OCI-LY3 (cell line): ENCODE data around the gene STRADA.
A peak's percentile ranks its signal among the peaks of the same experiment; 100 is the strongest.

ENCODE experiments used
- H2AFZ ChIP-seq: fragments of 200-600, 300-600 bp; shearing (Covaris generic); 2 replicates; pipeline ENCODE4 v1.6.0; 2014; ENCODE audit warnings: antibody characterized with exemption, low read depth, low read length
- H3K27ac ChIP-seq: fragments of 200-600, 300-600 bp; sonication (generic); 2 replicates; pipeline ENCODE4 v1.5.1; 2014; ENCODE audit warnings: mild to moderate bottlenecking, low read length, moderate library complexity, mixed read lengths
- H3K27me3 ChIP-seq: fragments of 200-600, 300-600 bp; sonication (generic); 2 replicates; pipeline ENCODE4 v1.6.1; 2014; ENCODE audit warnings: low read depth, low read length, mixed read lengths
- H3K36me3 ChIP-seq: fragments of 200-600, 300-600 bp; sonication (generic); replicated peaks from 2 replicates; pipeline ENCODE3; 2014; ENCODE audit warnings: low read depth, low read length, mixed read lengths
- H3K4me1 ChIP-seq: fragments of 300-600, 200-600 bp; sonication (generic); 2 replicates; pipeline ENCODE4 v1.6.1; 2014; ENCODE audit warnings: low read length, mixed read lengths
- H3K4me2 ChIP-seq: fragments of 200-600, 300-600 bp; sonication (generic); 2 replicates; pipeline ENCODE4 v1.6.1; 2014; ENCODE audit warnings: low read length, mixed read lengths
- H3K4me3 ChIP-seq: fragments of 300-600, 200-600 bp; sonication (generic); 2 replicates; pipeline ENCODE4 v1.5.1; 2014; ENCODE audit warnings: antibody characterized with exemption, mild to moderate bottlenecking, low read length, moderate library complexity
- H3K79me2 ChIP-seq: fragments of 300-600, 200-600 bp; shearing (Covaris generic); 2 replicates; pipeline ENCODE4 v1.6.1; 2014; ENCODE audit warnings: mild to moderate bottlenecking, low read length, mixed read lengths
- H3K9ac ChIP-seq: fragments of 300-600, 200-600 bp; shearing (Covaris generic); 2 replicates; pipeline ENCODE4 v1.6.0; 2014; ENCODE audit warnings: mild to moderate bottlenecking, low read length, moderate library complexity
- H3K9me3 ChIP-seq: fragments of 200-600, 300-600 bp; shearing (Covaris generic); 2 replicates; pipeline ENCODE4 v1.6.1; 2014; ENCODE audit warnings: low read length, mixed read lengths; ENCODE audit not compliant: insufficient read depth
- H4K20me1 ChIP-seq: fragments of 200-600, 300-600 bp; sonication (generic); 2 replicates; pipeline ENCODE4 v1.6.1; 2016; ENCODE audit warnings: low read length, mixed read lengths; ENCODE audit not compliant: insufficient read depth
- EZH2phosphoT487 ChIP-seq: fragments of 200-600 bp; shearing (Covaris generic); IDR thresholded peaks from 2 replicates; pipeline ENCODE4 v1.6.1; 2018; ENCODE audit warnings: antibody characterized with exemption, mixed run types, low read depth
- TF ChIP-seq, protein P1 (sequence below): fragments of 200-600, 300-600 bp; sonication (generic); IDR thresholded peaks from 2 replicates; pipeline ENCODE4 v1.5.1; 2014; ENCODE audit warnings: antibody characterized with exemption, low read length, low read depth

Gene STRADA

DNA sequence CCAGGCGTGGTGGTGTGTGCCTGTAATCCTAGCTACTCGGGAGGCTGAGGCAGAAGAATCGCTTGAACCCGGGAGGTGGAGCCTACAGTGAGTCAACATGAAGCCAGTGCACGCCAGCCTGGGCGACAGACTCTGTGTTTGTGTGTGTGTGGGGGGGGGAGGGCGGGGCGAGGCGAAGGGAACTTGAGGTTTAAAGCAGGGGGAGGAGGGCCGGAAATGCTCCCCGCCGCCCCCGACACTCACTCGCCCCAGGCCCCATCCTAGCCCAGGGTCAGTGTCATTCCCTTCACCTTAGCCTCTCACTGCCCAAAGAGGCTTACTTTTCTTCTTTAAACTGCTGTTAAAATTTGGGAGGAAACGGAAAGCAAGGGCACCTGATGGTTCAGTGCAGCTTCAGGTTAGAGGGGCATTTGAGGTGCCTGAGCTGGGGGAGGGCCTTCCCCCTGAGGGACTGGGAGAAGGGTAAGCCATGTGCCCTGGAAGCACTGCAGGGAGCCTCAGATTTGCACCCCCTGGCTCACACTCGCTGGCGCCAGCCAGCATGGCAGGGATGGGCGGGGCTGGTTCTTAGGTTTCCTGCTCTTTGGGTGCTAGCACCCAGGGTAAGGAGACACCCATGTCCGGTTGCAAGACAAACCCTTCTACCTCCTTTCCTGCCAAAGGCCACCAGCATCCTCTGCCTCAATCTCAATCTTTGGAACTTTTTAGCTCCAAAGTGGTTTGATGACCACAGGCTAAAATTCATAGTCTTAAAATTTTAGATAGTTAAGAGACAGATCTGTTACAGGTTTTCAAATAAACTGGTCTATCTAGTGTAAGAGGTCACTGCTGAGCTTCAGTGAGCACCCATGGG, 39.5 kb downstream of the STRADA start:
- Histone ChIP-seq H3K4me3 (peak overlapping the region; percentile 97), H3K4me1 (peaks cover 34% of the 10 kb centered on the region), H3K27me3 (no peaks in the 10 kb centered on the region), H2AFZ (no peak overlapping the region), H4K20me1 (peaks cover 6% of the 10 kb centered on the region; the same call in 1 of the 2 replicates), H3K9ac (peak overlapping the region; percentile 40; the same call in 1 of the 2 replicates), H3K79me2 (peaks cover 29% of the 10 kb centered on the region), H3K9me3 (peaks cover 8% of the 10 kb centered on the region; the same call in 1 of the 2 replicates), H3K4me2 (peak overlapping the region; percentile 67), H3K36me3 (peaks cover 36% of the 10 kb centered on the region), H3K27ac (peak overlapping the region; percentile 64)
- TF ChIP-seq, protein P1, sequence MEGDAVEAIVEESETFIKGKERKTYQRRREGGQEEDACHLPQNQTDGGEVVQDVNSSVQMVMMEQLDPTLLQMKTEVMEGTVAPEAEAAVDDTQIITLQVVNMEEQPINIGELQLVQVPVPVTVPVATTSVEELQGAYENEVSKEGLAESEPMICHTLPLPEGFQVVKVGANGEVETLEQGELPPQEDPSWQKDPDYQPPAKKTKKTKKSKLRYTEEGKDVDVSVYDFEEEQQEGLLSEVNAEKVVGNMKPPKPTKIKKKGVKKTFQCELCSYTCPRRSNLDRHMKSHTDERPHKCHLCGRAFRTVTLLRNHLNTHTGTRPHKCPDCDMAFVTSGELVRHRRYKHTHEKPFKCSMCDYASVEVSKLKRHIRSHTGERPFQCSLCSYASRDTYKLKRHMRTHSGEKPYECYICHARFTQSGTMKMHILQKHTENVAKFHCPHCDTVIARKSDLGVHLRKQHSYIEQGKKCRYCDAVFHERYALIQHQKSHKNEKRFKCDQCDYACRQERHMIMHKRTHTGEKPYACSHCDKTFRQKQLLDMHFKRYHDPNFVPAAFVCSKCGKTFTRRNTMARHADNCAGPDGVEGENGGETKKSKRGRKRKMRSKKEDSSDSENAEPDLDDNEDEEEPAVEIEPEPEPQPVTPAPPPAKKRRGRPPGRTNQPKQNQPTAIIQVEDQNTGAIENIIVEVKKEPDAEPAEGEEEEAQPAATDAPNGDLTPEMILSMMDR, result no peak
- no peak for TF ChIP-seq EZH2phosphoT487

DNA sequence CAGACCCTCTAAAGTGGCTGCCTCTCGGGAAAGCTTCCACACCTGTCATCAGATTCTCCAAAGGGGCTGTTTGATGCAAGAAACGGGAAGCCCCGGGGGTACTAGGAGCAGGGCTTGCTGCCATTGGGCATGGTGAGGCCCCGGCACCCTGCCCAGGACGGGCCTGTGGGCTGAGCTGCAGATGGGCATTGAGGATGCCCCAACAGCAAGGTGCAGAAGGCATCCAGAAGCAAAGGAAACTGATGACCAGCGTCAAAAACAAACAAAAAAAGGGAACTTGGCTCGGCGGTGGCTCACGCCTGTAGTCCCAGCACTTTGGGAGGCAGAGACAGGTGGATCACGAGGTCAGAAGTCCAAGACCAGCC, 40.2 kb downstream of the STRADA start:
- H3K27me3 ChIP-seq, result no peaks in the 10 kb centered on the region
- H3K27ac ChIP-seq, result peak overlapping the region; percentile 23; the same call in 1 of the 2 replicates
- H3K4me1 ChIP-seq, result peaks cover 41% of the 10 kb centered on the region
- H3K9me3 ChIP-seq, result peaks cover 8% of the 10 kb centered on the region; the same call in 1 of the 2 replicates
- no peak overlapping the region; the same call in 1 of the 2 replicates for H3K9ac ChIP-seq
- H3K4me3 ChIP-seq, result peak overlapping the region; percentile 97
- peak overlapping the region; percentile 67 for H3K4me2 ChIP-seq
- peaks cover 29% of the 10 kb centered on the region for H3K79me2 ChIP-seq
- peaks cover 10% of the 10 kb centered on the region; the same call in 1 of the 2 replicates for H4K20me1 ChIP-seq
- no peak overlapping the region for H2AFZ ChIP-seq
- no peak for TF ChIP-seq EZH2phosphoT487
- TF ChIP-seq, protein P1, result no peak
- peaks cover 41% of the 10 kb centered on the region for H3K36me3 ChIP-seq

DNA sequence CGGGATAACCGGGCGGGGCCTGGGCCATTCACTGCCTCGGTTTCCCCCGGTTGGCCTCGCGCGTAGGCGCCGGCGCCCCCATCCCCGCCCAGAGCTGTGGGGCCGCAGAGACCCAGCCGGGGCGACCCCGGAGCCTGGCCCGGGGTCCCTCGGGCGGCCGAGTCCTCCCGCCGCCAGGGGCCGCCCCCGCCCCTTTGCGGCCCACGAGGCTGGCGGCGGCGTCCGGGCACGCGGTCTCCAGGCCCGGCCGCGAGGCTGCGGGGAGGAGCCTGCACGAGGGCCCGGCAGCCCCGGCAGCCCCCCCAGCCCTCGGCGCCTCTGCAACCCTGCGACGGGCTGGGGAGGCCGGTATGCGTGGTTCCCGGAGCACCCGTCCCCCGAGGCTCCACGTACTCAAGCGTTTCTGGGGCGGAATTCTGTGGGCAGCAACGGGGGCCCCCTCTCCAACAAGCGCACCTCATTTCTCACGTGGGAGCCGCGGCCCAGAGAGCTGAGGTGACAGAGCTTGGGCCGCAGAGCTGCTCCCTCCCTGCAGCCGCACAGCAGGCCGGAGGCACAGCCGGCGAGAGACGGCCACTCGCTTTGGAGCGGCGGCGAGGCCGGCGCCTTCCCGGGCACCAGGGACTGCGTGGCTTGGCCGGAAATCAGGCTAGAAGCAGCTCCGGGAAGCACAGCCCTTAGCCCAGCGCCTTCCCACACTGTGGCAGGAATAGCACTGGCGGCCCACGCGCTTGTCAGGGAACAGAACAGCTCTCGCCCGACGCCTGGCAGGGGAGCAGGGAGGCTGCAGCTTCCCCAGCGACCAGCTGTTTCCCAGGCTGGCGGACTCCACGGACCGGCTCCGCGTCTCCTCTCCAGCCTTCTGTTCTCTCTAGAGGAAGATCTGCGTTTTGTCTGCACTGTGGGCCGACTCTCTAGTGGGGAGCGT, 40.8 kb downstream of the STRADA start:
- H3K79me2 ChIP-seq, result peaks cover 29% of the 10 kb centered on the region
- H3K27me3 ChIP-seq, result no peaks in the 10 kb centered on the region
- peak overlapping the region; percentile 97 for H3K4me3 ChIP-seq
- no peak overlapping the region for H2AFZ ChIP-seq
- TF ChIP-seq, protein P1, result no peak; the same call in 1 of the 2 replicates
- TF ChIP-seq EZH2phosphoT487, result no peak
- H3K9ac ChIP-seq, result peak overlapping the region; percentile 99
- H3K9me3 ChIP-seq, result peaks cover 8% of the 10 kb centered on the region; the same call in 1 of the 2 replicates
- H4K20me1 ChIP-seq, result peaks cover 10% of the 10 kb centered on the region; the same call in 1 of the 2 replicates
- H3K4me1 ChIP-seq, result peaks cover 47% of the 10 kb centered on the region
- H3K36me3 ChIP-seq, result peaks cover 44% of the 10 kb centered on the region
- H3K4me2 ChIP-seq, result peak overlapping the region; percentile 67
- H3K27ac ChIP-seq, result peak overlapping the region; percentile 91
